Lower leg skin (tissue), 3 donors: ENCODE results near the gene RUNX3.

Source experiments
- CTCF ChIP-seq, 3 donors: fragments of 450-650 bp; IDR thresholded peaks; one replicate each; pipeline ENCODE4 v1.5.1; 2016; ENCODE audit warnings: antibody characterized with exemption in 3 of 3, mild to moderate bottlenecking in 3 of 3, moderate library complexity in 2 of 3
- POLR2A ChIP-seq, 2 donors: fragments of 450-650 bp; IDR thresholded peaks; one replicate each; pipeline ENCODE4 v1.6.1; 2016 to 2017; ENCODE audit warnings: antibody characterized with exemption in 2 of 2, mild to moderate bottlenecking in 1 of 2, moderate library complexity in 1 of 2

DNA sequence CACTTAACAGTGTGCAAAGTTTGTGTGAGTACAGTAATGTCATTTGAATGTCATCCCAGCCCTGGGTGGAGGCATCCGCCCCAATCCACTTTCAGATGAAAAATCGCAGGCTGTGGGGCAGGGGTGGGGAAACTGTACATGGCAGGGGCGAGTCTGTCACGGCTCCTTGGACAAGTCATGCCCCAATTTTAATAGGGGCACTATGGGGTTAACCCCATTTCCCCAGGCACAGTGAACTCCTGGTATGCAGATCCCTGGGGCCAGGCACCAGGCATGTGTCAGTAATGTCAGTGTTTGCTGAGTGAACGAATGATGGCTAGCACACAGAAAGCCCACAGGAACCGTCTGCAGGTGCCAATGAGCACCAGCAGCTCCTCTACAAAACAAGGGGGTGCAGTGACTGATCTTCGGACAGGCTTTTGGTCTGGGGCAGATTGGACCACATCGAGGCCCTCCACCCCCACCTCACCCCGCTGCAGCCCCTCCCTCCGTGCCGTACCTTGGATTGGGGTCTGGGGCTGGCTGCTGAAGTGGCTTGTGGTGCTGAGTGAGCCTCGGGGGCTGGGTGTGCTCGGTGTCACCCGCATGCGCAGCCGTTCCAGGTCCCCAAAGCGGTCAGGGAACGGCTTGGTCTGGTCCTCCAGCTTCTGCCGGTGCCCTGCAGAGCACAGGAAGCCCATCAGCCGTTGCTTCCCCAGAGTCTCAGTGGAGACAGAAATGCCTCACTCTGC, 23.2 kb downstream of the RUNX3 start:
- TF ChIP-seq POLR2A (IDR thresholded peaks at IDR 0.05) (no peak), CTCF (IDR thresholded peaks at IDR 0.05) (no peak)
